Measurements from ENCODE around the gene SLC2A4RG. TPM values are rescaled to one million over a fixed set of nuclear protein-coding genes. Genes with fewer than 3 reads are reported as not detected.
A peak's percentile ranks its signal among the peaks of the same experiment; 100 is the strongest.

SLC2A4RG gene
- total RNA-seq, 2 experiments from 2014 or later: 123 to 125 TPM

DNA sequence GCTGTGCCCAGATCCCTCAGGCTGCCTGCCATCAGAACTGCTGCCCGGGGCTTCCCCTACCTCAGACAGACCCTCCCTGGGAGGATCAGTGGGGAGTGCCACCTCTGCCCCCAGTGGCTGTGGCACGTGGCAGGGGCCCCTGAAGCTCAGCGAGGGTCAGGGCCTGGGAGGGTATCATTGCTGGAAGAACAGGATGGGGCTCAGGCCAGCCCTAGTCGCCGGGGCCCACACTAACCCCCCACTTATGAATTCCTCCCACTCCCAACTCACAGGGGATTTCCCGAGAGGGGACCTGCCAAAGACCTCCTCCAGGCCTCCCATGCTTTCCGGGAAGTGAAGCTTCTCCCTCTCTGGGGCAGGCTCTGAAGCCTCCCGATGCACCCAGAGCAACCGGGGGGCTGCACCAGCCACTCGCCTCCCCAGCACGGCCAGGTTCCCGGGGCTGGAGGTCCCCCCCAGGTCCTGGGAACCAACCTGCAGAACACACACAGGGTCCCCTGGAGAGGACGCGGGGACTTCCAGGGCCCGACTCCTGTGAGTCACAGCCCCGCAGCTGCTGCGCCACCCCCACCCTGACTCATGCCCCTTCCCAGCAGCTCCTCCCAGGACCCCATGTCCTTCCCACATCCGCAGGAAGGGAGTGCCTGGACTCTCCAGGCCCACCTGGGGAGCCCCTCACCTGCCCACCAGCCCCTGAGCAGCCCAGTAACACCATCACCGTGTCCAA lies 40.7 kb upstream of the SLC2A4RG start:
- no peaks in the 10 kb centered on the region for H3K27me3 Mint-ChIP-seq
- ATAC-seq (ENCODE audit: poor library complexity): no peak
- POLR2A ChIA-PET: interaction anchor here (1.4 kb wide), 1 partner anchor 8 kb away, joined by 8 read pairs; the partner anchor contains the start of genes ARFRP1 and ZGPAT

GRCh38 chr20:63699466-63700198 lies 39.9 kb upstream of the SLC2A4RG start:
- peaks cover 64% of the 10 kb centered on the region for H3K4me1 ChIP-seq (ENCODE audit: insufficient read depth, low read length)
- H3K27me3 Mint-ChIP-seq: no peaks in the 10 kb centered on the region
- no peaks in the 10 kb centered on the region for H3K9me3 ChIP-seq (ENCODE audit: control insufficient read depth in 1 of 2, insufficient read depth in 1 of 2, low read length in 2 of 2)
- TF ChIP-seq, protein P1, sequence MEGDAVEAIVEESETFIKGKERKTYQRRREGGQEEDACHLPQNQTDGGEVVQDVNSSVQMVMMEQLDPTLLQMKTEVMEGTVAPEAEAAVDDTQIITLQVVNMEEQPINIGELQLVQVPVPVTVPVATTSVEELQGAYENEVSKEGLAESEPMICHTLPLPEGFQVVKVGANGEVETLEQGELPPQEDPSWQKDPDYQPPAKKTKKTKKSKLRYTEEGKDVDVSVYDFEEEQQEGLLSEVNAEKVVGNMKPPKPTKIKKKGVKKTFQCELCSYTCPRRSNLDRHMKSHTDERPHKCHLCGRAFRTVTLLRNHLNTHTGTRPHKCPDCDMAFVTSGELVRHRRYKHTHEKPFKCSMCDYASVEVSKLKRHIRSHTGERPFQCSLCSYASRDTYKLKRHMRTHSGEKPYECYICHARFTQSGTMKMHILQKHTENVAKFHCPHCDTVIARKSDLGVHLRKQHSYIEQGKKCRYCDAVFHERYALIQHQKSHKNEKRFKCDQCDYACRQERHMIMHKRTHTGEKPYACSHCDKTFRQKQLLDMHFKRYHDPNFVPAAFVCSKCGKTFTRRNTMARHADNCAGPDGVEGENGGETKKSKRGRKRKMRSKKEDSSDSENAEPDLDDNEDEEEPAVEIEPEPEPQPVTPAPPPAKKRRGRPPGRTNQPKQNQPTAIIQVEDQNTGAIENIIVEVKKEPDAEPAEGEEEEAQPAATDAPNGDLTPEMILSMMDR (IDR thresholded peaks at IDR 0.05): no peak
- H3K36me3 Mint-ChIP-seq (ENCODE audit: low read depth): peaks cover 4% of the 10 kb centered on the region
- no peak overlapping the region for H3K4me3 Mint-ChIP-seq
- no peak for ATAC-seq (ENCODE audit: poor library complexity)
- no peak overlapping the region for H3K4me3 ChIP-seq (ENCODE audit: low read length)
- POLR2A ChIA-PET: no interaction called here
- intact Hi-C loops (cut with DNase I, micrococcal nuclease): loop anchor here in 1 of 2 experiments (10.0 kb wide), 1 partner anchor 275 kb away; the partner anchor contains the start of gene SAMD10
- no peak overlapping the region for H3K27ac Mint-ChIP-seq
- CTCF ChIA-PET: no interaction called here
- H3K4me1 Mint-ChIP-seq (ENCODE audit: low read depth): peaks cover 4% of the 10 kb centered on the region
- peak in 1 of 14 experiments; percentile 25 for DNase-seq
- peaks cover 20% of the 10 kb centered on the region for H3K36me3 ChIP-seq (ENCODE audit: insufficient read depth, low read length)
- no peaks in the 10 kb centered on the region for H3K27me3 ChIP-seq (ENCODE audit: control insufficient read depth in 1 of 2, insufficient read depth in 2 of 2, low read length in 2 of 2)
- H3K9me3 Mint-ChIP-seq: no peaks in the 10 kb centered on the region
- H3K27ac ChIP-seq (ENCODE audit: low read depth in 1 of 2, low read length in 2 of 2): no peak overlapping the region

More for the DNA sequence above, 40.7 kb upstream of the SLC2A4RG start:
- no peaks in the 10 kb centered on the region for H3K27me3 ChIP-seq (ENCODE audit: control insufficient read depth in 1 of 2, insufficient read depth in 2 of 2, low read length in 2 of 2)
- no peak overlapping the region for H3K4me3 ChIP-seq (ENCODE audit: low read length)
- H3K4me1 ChIP-seq (ENCODE audit: insufficient read depth, low read length): peaks cover 71% of the 10 kb centered on the region
- no peak overlapping the region for H3K4me3 Mint-ChIP-seq
- no peaks in the 10 kb centered on the region for H3K9me3 ChIP-seq (ENCODE audit: control insufficient read depth in 1 of 2, insufficient read depth in 1 of 2, low read length in 2 of 2)
- no peaks in the 10 kb centered on the region for H3K9me3 Mint-ChIP-seq
- TF ChIP-seq, protein P1 (IDR thresholded peaks at IDR 0.05): no peak
- peaks cover 13% of the 10 kb centered on the region for H3K36me3 ChIP-seq (ENCODE audit: insufficient read depth, low read length)
- no peak overlapping the region for H3K27ac Mint-ChIP-seq
- intact Hi-C loops (cut with DNase I, micrococcal nuclease): no loop called here
- peak in 2 of 14 experiments; percentile 30 to 54 for DNase-seq
- CTCF ChIA-PET: no interaction called here
- no peak overlapping the region for H3K27ac ChIP-seq (ENCODE audit: low read depth in 1 of 2, low read length in 2 of 2)
- H3K4me1 Mint-ChIP-seq (ENCODE audit: low read depth): peaks cover 4% of the 10 kb centered on the region
- H3K36me3 Mint-ChIP-seq (ENCODE audit: low read depth): peaks cover 4% of the 10 kb centered on the region

GRCh38 chr20:63700199-63701050 lies 39.2 kb upstream of the SLC2A4RG start:
- TF ChIP-seq, protein P1 (IDR thresholded peaks at IDR 0.05): no peak
- Histone ChIP-seq H3K4me1 (ENCODE audit: insufficient read depth, low read length) (peaks cover 62% of the 10 kb centered on the region), H3K9me3 (ENCODE audit: control insufficient read depth in 1 of 2, insufficient read depth in 1 of 2, low read length in 2 of 2) (no peaks in the 10 kb centered on the region), H3K27me3 (ENCODE audit: control insufficient read depth in 1 of 2, insufficient read depth in 2 of 2, low read length in 2 of 2) (no peaks in the 10 kb centered on the region), H3K4me3 (ENCODE audit: low read length) (no peak overlapping the region), H3K27ac (ENCODE audit: low read depth in 1 of 2, low read length in 2 of 2) (no peak overlapping the region), H3K36me3 (ENCODE audit: insufficient read depth, low read length) (peaks cover 28% of the 10 kb centered on the region)
- Mint-ChIP-seq H3K27me3 (no peaks in the 10 kb centered on the region), H3K27ac (no peak overlapping the region), H3K4me3 (no peak overlapping the region), H3K4me1 (ENCODE audit: low read depth) (peaks cover 10% of the 10 kb centered on the region), H3K36me3 (ENCODE audit: low read depth) (peaks cover 12% of the 10 kb centered on the region), H3K9me3 (no peaks in the 10 kb centered on the region)
- no peak for ATAC-seq (ENCODE audit: poor library complexity)
- intact Hi-C loops (cut with DNase I, micrococcal nuclease): loop anchor here in 1 of 2 experiments (10.0 kb wide), 1 partner anchor 274 kb away; the partner anchor contains the start of gene SAMD10
- ChIA-PET POLR2A (no interaction called here), CTCF (no interaction called here)
- peak in 1 of 14 experiments; percentile 29 for DNase-seq
